ENCODE measurements around the gene CELF4.

CELF4 gene

DNA sequence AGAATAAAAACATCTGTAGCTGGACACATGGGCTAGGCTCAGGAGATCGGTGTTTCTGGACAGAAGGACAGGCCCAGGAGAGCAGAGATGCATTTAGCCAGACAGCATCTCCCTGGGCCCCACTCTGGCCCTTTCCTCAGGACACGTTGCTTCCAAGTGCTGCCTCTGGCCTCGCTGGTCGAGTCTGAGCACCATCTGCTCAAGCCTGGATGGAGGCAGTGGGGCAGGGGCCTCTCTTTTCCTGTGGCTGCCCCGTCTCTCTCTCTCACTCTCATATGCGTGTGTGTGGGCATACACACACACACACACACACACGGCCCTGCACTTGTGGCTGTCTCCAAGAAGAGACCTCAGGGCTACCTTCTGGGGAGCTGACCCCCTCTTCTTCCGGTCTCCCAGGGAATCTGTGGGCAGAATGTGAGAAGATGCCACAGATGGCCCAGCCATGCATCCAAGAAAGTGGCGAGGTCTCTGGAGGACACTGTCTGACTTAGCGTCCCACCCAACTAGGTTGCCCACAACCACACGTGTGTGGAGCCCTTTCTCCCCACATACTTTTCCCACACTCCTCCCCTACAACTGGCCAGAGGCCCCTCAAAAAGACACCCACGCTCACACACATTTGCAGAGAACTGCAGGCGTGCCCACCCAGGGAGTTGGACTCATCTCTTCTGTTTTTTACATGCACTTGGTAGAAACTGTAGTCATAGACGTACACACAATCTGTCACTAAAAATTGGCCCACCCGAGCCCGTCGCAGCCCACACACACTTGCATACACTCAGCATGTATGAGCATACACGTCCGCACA lies 19.9 kb downstream of the CELF4 start:
- no peak for DNase-seq

DNA sequence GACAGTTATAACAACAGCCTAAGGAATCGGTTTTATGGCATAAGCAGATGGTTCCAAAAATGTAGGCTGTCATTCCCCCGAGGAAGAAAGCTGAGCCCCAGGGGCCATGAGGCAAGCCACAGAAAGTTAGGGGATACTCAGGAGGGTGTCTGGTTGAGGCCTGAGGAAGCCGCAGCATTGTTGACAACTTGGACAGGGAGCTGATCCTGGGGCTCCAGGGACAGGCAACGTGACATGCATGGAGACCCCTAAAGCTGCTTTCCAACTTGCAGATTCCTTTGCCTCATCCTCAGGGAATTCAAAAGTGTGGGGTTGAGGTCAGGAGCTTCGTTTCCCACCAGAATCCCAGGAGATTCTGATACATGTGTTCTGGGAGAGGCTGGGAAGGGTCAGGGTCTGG lies 20.9 kb downstream of the CELF4 start:
- DNase-seq: no peak

DNA sequence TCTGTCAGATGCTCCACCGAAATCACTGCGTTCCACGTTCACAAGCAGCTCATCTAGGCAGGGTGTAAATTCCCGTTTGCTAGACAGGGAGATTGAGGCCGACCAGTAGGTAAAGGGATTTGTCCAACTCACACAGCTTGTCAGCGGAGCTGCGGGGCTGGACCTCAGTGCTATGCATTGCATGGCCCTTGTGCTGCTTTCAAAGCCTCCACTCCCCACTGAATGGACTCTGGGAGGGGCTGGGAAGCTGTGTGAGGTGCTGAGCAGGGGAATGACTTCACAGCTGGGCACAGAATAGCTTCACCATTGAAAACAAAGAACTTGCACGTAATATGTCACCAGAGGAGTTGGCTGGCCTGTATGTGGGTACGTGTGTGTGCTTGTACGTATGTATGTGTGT lies 21.4 kb downstream of the CELF4 start:
- DNase-seq: no peak

DNA sequence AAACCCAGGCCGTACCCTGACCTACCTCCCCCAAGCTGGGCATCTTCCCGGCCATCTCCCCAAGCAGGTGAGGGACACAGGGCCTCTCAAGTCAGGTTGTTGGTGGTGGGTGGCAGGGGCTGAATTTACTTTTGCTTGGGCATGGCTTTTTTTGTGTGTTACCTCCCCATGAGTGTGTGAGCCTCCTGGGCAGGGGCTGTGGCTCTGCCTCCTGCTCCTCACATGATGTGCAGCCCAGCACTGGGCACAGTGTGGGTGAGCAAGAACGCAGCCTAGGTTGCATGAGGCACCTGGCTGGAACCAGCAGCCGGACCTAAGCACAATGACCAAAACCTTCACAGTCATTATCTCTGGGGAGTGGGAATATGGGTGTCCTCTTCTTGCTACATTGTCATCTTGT lies 22.3 kb downstream of the CELF4 start:
- DNase-seq: no peak

DNA sequence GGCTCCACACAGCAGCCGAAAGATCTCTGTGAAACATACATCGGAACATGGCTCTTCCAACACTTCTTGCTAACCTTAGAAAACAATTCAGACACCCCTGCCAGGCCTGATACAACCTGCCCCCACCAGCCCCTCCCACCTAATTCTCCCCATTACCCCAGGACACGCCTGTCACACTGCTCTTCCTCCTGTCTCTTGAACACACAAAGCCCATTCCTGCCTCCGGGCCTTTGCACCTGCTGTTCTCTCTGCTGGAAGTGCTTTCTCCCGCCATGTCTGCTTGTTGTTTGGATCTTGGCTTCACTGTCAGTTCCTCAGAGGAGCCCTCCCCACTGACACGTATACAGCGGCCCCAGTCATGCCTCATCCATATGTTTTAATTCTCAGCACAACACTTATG lies 24.1 kb downstream of the CELF4 start:
- DNase-seq: no peak

DNA sequence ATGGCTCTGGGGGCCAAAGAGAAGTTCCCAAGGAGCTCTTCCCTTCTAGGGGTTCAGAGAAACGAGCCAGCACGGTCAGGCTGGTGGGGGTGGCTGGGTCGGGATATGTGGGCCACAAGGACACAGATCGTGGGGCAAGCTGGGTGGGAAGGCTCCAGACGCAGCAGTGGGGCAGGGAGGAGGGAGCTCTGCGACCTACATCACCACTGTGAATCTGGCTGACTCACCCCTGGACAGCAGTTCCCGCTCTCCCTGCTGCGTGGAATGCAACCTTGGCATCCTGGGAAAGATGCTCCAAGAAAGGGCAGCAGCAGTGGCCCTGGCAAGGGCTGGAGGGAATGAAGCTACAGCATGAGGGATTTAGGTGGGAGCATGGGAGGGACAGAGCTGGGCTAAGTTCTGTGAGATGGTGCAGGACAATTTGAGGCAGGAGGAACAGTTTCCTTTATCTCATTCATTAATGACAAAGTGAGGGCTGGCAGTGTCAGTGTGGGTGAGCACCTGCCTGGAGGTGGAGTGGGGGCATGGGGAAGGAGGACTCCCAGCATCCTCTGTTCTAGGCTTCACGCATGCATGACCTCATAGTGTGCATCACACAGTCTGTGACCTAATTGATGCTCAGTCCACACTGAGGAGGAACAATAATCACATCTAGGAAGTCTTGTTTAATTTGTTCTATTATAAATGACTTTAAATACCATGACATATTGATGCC lies 25.0 kb downstream of the CELF4 start:
- no peak for DNase-seq

DNA sequence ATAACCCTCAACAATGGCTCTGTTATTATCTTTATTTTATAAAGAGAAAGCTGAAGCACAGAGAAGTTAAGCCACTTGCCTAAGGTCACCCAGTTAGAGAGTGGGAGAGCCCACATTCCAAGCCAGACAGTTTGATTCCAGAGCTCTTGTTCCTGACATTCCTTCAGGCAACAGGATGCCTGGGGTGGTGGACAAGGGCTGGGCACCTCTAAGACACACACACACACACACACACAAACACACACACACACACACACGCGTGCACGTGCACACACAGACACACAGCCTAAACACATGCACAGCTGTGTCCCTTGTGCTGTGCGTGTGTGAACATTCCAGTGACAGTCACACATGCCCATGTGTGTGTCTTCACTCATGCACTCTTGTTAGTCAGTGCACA lies 26.4 kb downstream of the CELF4 start:
- no peak for DNase-seq

DNA sequence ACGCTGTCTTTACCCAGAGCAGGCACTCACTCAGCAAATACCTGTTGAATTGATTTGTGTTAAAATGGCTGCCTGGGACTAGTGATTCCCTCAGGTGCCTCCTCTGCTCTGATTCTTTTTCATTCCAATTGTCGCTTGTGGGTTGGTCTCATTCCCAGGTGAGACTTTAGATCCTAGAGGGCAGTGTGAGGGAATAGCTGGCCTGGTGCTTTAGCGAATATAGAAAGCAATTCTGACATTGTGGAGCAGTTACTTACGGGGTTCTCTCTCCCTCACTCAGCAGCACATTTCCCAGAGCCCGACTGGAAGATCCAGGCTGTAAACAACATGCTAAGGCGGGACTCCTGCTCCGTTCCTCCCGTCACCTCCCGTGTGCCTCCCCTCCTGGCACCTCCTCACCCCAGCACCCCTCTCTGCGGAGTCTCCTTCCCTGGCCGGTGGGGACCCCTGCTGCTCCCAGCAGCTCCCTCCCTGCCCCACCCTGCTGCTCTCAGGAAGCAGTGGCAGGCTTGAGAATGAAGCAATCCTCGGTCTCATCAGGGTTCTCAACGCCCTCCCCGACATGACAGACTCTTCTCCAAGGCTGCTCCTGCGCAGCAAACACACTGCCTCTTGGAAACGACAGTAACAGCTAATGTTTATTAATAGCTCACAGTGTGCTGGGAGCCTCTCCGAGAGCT lies 26.9 kb downstream of the CELF4 start:
- no peak for DNase-seq

DNA sequence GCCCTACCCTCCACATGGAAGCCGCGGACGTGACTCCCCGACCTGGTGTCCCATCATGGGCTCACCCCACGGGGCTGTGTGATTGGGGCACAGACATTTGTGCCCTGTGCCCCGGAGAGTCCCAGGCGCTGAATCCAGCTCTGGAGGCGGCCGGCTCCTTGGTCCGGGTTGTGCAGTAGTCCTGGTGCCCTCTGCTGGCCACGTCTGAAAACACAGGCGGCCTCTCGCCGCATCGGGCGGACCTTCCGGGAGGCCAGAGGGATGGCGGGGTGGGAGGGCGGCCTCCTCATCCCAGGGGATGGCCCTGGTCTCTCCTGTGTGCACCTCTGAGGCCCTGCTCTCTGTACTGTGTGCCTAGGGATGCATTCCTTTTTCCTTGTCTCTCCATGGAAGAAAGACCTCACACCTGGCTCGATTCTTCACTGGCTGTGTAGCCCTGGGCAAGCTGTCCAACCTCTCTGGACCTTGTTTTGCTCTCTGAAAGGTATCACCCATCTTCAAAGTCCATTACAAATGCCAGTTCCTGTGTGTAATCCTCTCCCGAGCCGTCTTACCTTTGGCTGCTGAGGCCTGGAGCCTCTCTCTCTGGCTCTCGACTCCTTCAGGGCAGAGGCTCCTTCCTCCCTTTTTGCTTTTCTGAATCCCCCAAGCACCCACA lies 27.6 kb downstream of the CELF4 start:
- DNase-seq: peak; percentile 40

DNA sequence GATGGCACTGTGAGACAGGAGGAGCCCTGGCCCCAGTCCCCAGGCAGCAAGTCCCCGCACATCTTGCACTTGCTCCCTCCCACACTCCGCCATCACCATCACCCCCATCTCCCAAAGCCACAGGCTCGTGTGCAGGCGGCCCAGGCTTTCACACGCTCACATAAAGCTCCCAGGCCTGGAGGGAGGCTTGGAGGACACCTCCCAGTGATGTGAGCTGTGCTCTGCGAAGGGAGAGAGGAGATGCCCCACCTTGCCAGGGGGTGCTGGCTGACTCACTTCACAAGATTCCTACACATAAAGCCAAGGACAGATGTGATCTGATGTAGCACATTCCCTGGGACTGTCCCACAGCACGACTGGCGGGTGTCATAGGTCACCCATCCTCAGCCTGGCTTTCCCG lies 28.9 kb downstream of the CELF4 start:
- DNase-seq: no peak

DNA sequence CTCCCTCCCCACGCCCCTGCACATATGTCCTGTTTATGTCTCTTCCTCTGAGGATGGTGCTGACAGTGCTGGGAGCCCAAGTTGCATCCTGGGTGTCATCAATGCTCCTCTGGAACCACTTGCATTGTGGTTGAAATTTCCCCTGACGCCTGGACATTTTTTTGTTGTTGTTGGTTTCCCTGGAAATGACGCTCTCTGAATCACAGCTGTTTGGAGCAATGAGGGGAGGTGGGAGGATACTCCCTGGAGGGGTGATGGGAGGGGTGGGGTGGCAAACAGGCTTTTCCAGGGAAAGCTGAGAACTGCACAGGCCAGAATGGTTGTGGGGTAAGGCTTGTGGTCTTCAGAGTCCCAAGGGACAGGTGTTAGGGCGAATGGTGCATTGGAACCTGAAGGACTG lies 29.6 kb downstream of the CELF4 start:
- peak; percentile 5 for DNase-seq

DNA sequence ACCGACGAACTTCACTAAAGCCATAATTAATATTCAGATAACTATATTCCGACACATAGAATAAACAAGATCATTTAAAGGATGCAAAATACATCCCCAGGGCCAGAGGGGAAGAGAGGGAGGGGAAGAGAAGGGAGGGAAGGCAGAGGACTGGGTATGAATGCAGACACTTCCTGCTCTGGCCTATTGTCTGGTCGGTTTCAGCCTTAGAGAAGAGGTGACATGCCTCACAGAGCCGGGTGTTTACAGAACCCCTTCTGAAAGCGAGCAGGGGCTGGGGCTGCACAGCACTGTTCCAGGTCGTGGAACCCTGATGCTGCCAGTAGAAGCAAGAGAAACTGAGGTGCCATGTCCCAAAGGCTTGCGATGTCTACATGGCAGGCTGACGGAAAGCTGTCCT lies 31.0 kb downstream of the CELF4 start:
- no peak for DNase-seq

DNA sequence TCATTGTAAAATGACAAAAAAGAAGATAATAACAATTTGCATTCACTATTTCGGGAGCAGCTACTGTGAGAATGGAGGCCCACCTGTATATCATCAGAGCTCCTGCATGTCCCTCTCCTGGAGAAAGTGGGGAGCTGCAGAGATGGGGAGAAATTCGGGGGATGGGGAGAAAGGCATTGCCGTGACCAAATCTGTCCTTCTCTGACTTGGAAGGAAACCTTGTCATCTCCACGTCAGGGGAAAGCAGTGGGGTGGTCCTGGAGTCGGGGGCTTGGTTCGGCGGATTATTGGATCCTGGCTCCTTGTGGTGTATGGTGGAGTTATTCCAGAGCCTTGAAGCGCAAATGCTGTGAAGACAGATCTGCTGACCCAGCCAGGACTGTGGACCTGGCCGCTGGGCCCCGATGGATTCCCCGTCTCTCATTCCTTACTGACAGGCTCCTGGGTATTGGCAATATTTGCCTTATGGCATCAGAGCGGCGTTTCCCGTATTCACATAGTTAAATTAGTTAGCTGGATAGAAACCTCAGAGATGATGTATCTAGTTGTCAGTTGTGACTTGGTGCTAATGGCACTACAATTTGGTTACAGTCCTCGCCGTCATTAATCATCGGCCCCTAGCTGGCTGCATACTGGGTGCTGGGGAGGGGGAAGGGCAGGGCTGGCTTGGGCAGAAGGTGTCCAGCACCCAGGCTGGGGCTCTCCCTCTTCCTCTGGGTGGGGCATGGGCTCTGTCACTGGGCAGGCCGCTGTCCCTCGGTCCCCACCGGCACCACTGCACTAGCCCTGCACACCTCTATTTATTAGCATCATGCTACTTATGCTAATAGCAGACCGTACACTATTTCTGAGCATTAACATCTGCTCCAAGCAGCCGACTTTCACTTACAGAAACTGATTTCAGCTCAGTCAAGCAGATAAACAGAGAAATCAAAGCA lies 31.7 kb downstream of the CELF4 start:
- DNase-seq: no peak

DNA sequence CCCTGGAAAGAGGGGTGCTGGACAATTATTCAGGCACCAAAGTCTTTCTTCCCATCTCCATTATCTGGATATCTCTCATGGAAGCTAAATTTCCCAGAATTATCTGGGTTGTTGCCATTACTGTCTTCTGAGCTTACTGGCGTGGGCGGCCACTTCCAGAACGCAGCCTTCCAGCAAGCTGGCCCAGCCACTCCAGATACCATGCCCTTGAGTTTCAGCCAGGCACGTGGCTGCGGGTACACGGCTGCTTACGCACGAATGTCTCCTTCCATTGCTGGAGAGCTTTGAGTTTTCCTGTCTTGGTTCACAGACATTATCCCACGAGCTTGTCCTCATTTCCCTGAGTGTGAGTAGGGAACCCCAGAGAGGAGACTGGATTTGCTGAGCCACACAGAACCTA lies 32.7 kb downstream of the CELF4 start:
- DNase-seq: no peak

DNA sequence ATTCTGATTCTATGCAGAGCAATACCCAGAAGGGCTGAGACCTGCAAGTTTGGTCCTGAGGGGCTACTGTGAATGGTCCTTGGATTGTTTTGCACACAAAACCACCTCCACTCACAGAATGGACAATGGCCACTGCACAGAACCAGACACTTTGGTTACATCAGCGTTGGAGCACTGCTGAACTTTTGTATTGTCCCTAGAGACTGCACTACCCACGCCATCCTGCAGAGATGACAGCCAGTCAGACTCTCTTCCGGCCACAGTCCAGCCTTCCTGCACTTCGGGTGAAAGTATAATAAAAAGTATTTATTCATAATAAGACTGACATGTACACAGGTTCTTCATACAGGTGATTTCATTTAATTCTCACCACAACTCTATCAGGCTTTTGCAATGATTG lies 35.7 kb downstream of the CELF4 start:
- DNase-seq: no peak

DNA sequence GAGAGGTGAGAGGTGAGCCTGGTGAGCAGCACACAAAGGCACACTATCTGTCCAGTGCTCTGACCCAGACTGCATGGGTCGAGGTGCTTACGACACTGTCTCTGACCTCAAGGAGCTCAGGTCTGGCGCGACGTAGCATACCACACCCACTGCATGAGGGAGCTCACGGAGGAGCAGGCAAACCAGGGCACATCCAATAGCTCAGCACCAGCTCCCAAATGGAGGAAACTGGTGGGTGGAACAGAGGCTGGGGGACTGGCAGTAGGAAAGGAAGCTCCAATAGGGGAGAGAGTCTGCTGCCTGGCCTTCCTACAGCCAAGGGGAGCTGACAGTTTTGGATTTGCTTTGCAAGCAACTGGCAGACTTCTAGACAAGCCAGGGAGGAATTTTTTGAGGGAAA lies 36.3 kb downstream of the CELF4 start:
- DNase-seq: no peak

DNA sequence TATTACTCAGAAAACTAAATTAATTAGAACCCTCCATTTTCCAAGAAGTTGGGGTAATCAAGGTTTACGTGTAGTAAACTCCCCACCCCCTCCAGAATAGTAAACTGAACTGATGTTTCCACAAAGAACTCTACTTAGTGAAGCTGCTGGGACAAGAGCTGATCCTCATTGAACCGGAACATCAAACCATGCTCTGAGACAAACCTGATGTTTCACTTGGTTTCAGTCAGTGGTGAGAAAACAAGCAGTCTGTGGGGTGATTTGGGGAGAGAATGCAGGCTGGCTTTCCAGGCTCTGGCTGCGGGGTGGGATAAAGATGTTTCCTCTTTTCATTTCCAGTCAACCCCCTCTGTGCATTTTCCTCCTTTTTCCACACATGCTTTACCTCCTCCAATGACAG lies 38.2 kb downstream of the CELF4 start:
- DNase-seq: no peak

DNA sequence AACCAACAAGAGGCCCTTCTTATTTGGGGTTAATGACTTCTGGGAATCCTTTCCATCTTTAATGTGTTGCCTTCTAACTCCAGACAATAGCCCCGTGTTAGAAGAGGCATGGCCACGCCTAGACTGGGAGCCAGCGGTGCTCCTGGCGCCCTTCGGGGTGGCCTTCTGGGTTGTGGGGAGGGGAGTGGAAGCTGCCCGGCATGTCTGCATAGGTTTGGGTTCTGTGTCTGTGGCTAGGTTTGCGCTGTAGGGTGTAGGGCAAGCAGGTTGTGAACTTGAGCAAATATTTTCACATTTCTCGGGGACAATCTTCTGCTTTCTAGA lies 40.4 kb downstream of the CELF4 start:
- DNase-seq: no peak

DNA sequence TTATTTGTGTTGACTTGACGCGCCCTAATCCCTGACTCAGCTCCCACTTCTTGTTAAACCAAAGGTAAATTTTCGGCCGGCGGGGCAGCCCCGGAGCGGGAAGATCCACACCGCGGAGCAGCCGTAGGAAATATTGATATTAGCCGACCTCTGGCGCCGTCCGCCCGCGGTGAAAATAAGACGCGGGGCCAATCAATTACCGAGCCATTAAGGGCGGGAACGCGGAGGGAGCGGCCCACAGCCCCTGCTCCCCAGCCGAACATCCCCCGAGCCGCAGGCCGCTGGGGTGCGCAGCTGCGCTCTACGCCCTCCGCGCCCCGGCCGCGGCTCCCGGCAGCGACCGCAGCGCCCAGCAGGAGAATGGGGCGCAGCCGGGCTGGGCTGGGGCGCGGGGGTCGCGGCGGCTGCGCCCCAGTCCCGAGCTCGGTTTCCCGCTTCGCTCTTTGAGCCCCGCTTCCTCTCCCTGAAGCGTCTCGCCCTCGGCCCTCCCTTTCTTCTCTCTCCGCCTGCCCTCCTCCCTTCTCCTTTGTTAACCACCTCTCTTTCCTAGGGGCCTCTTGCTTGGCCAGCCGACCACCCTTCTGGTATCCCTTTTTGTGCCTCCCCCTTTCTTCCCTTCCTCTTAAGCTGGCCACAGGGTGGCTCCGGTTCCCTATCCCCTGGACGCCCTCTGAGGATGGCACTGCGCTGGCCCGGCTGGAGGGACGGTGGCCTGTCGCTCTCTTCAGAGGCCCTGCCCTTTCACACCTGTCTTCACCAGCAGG lies 40.9 kb downstream of the CELF4 start:
- no peak for DNase-seq

DNA sequence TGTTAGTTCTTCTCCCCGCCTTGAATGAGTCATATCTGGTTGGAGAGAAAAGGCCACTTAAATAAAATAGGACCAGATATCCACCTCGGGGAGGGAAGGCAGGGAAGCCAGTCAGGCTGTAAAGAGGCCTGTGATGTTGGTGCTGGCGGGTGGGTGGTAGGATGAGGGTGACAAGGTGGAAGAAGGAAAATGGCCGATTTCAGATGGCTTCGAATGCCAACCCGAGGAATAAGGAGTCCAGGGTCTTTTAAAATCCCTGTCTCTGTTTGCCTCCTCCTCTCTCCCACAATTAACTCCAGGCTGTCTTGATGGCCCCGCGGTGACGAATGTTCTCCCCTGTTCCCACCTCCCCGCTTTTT lies 41.5 kb downstream of the CELF4 start:
- DNase-seq: no peak

DNA sequence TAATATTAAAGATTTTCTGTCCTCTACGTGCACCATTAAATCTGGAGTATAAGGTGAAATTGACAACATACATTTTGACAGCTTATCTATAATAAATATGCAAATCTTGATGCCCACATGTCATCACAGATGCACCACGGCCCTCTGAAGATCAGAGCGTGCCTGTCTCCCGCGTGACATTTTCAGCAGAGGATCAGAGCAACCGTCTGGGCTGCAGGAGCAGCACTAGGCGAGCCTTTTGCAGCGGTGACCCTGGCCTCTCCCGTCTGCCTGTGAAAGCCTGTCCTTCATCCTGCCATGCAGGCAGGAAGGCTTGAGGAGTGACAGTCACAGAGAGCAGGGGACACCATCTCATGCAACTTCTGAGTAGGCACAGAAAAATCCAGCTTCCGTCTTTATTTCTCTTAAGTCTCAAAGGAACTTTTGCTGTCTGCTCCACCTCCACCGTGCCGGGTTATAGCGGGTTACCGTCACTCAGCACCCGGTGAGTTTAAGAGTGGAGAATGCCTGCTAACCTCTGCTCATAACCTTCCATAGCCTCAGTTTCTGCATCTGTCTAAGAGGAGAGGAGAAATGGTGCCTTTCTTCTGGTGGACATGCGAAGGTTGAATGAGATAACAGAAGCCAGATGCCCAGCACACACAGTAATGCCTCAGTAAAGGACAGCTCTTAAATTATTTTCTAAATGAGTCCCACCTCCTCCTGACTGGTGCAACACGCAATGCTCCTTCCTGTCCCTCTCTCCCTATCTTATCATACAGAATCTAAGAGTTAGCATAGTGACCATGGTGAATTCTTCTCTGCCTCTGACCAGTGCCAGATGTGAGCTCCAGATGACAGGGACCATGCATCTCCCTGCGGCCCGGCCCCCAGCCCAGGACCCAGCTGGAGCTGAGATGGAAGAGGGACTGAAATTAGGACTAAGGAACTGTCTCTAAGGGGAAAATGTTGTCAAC lies 43.8 kb downstream of the CELF4 start:
- no peak for DNase-seq
